ENCODE measurements around the gene CABP7. TPM values are rescaled to one million over a fixed set of nuclear protein-coding genes. Genes with fewer than 3 reads are reported as not detected.

Gene CABP7
- total RNA-seq, 1 donor from 2014 or later = not detected

- DNase-seq (ENCODE audit: low read depth, low spot score) = no peak
- Mint-ChIP-seq H3K4me1 (peaks cover 11% of the 10 kb centered on the region), H3K27me3 (ENCODE audit: low read depth) (peaks cover 49% of the 10 kb centered on the region), H3K27ac (ENCODE audit: unreplicated experiment) (no peak overlapping the region), H3K36me3 (ENCODE audit: low read depth) (no peaks in the 10 kb centered on the region), H3K4me3 (no peak overlapping the region), H3K9me3 (no peaks in the 10 kb centered on the region)
- no peak for TF ChIP-seq CTCF (conservative IDR thresholded peaks at IDR 0.05)
Measured at GRCh38 chr22:29713156-29713727, 6.6 kb upstream of the CABP7 start.

- Mint-ChIP-seq H3K4me3 (no peak overlapping the region), H3K4me1 (peaks cover 11% of the 10 kb centered on the region), H3K36me3 (ENCODE audit: low read depth) (no peaks in the 10 kb centered on the region), H3K27me3 (ENCODE audit: low read depth) (peaks cover 64% of the 10 kb centered on the region), H3K27ac (ENCODE audit: unreplicated experiment) (no peak overlapping the region), H3K9me3 (no peaks in the 10 kb centered on the region)
- TF ChIP-seq CTCF (conservative IDR thresholded peaks at IDR 0.05) = no peak
- DNase-seq (ENCODE audit: low read depth, low spot score) = no peak
Measured at GRCh38 chr22:29715240-29715639, 4.6 kb upstream of the CABP7 start.

- Mint-ChIP-seq H3K36me3 (ENCODE audit: low read depth) (no peaks in the 10 kb centered on the region), H3K27me3 (ENCODE audit: low read depth) (peaks cover 66% of the 10 kb centered on the region), H3K4me1 (peaks cover 11% of the 10 kb centered on the region), H3K9me3 (no peaks in the 10 kb centered on the region), H3K27ac (ENCODE audit: unreplicated experiment) (no peak overlapping the region), H3K4me3 (no peak overlapping the region)
- no peak for TF ChIP-seq CTCF (conservative IDR thresholded peaks at IDR 0.05)
- no peak for DNase-seq (ENCODE audit: low read depth, low spot score)
Measured at GRCh38 chr22:29715705-29716104, 4.1 kb upstream of the CABP7 start.

- TF ChIP-seq CTCF (conservative IDR thresholded peaks at IDR 0.05) = no peak
- H3K27me3 Mint-ChIP-seq (ENCODE audit: low read depth) = peaks cover 72% of the 10 kb centered on the region
- H3K4me3 Mint-ChIP-seq = peak overlapping the region; percentile 3
- peaks cover 11% of the 10 kb centered on the region for H3K4me1 Mint-ChIP-seq
- H3K9me3 Mint-ChIP-seq = no peaks in the 10 kb centered on the region
- no peak overlapping the region for H3K27ac Mint-ChIP-seq (ENCODE audit: unreplicated experiment)
- no peaks in the 10 kb centered on the region for H3K36me3 Mint-ChIP-seq (ENCODE audit: low read depth)
- DNase-seq (ENCODE audit: low read depth, low spot score) = peak; percentile 84
Measured at GRCh38 chr22:29716814-29717545, 2.8 kb upstream of the CABP7 start.

GRCh38 chr22:29717789-29718188 lies 2.0 kb upstream of the CABP7 start:
- Mint-ChIP-seq H3K4me3 (no peak overlapping the region), H3K4me1 (peaks cover 11% of the 10 kb centered on the region), H3K27me3 (ENCODE audit: low read depth) (peaks cover 72% of the 10 kb centered on the region), H3K36me3 (ENCODE audit: low read depth) (no peaks in the 10 kb centered on the region), H3K27ac (ENCODE audit: unreplicated experiment) (no peak overlapping the region), H3K9me3 (no peaks in the 10 kb centered on the region)
- no peak for TF ChIP-seq CTCF (conservative IDR thresholded peaks at IDR 0.05)
- no peak for DNase-seq (ENCODE audit: low read depth, low spot score)
